ENCODE results near the gene PDPN.

- TF ChIP-seq CTCF (IDR thresholded peaks at IDR 0.05) (no peak), POLR2A (IDR thresholded peaks at IDR 0.05) (no peak)
Measured at GRCh38 chr1:13597166-13597565, 13.5 kb downstream of the PDPN start.
